ENCODE measurements around the gene ATP2B3.
"Not testable (repeated sequence)": the region's sequence is repeated elsewhere in the genome, so short reads cannot be mapped to it uniquely, and the experiment has no call there.

The ATP2B3 gene

GRCh38 chrX:153593811-153594500 is 76.5 kb downstream of the ATP2B3 start:
- DNase-seq (ENCODE audit: low read depth, low spot score), result no peak

GRCh38 chrX:153595387-153595786 is 77.9 kb downstream of the ATP2B3 start:
- no peak for DNase-seq (ENCODE audit: low read depth, low spot score)

GRCh38 chrX:153595859-153596857 is 78.7 kb downstream of the ATP2B3 start:
- DNase-seq (ENCODE audit: low read depth, low spot score), result no peak

- no peak for DNase-seq (ENCODE audit: low read depth, low spot score)
Measured at GRCh38 chrX:153596981-153597750, 79.7 kb downstream of the ATP2B3 start.

GRCh38 chrX:153598541-153599191 is 81.2 kb downstream of the ATP2B3 start, which contains the start of gene CCNQ:
TSS of gene CCNQ (minus strand) at chrX:153599139. CDS start at chrX:153599073, 66 bp downstream.
- DNase-seq (ENCODE audit: low read depth, low spot score), result no peak

GRCh38 chrX:153599192-153600031 is 82.0 kb downstream of the ATP2B3 start:
- DNase-seq (ENCODE audit: low read depth, low spot score), result peak; percentile 34

- no peak for DNase-seq (ENCODE audit: low read depth, low spot score)
Measured at GRCh38 chrX:153600032-153600373, 82.6 kb downstream of the ATP2B3 start.

- no peak for DNase-seq (ENCODE audit: low read depth, low spot score)
Measured at GRCh38 chrX:153600921-153601320, 83.5 kb downstream of the ATP2B3 start.

- no peak for DNase-seq (ENCODE audit: low read depth, low spot score)
Measured at GRCh38 chrX:153601511-153602110, 84.2 kb downstream of the ATP2B3 start.

- no peak for DNase-seq (ENCODE audit: low read depth, low spot score)
Measured at GRCh38 chrX:153602601-153603000, 85.2 kb downstream of the ATP2B3 start.

- no peak for DNase-seq (ENCODE audit: low read depth, low spot score)
Measured at GRCh38 chrX:153603131-153603656, 85.8 kb downstream of the ATP2B3 start.

- DNase-seq (ENCODE audit: low read depth, low spot score), result not testable (repeated sequence)
Measured at GRCh38 chrX:153604666-153605380, 87.4 kb downstream of the ATP2B3 start.

- DNase-seq (ENCODE audit: low read depth, low spot score), result no peak
Measured at GRCh38 chrX:153606503-153606902, 89.1 kb downstream of the ATP2B3 start.

- no peak for DNase-seq (ENCODE audit: low read depth, low spot score)
Measured at GRCh38 chrX:153608376-153608775, 90.9 kb downstream of the ATP2B3 start.

GRCh38 chrX:153608806-153609205 is 91.4 kb downstream of the ATP2B3 start:
- no peak for DNase-seq (ENCODE audit: low read depth, low spot score)

- DNase-seq (ENCODE audit: low read depth, low spot score), result no peak
Measured at GRCh38 chrX:153609917-153610835, 92.7 kb downstream of the ATP2B3 start.

- DNase-seq (ENCODE audit: low read depth, low spot score), result no peak
Measured at GRCh38 chrX:153610836-153611213, 93.4 kb downstream of the ATP2B3 start.
